Stimulated activated naive B cell treated with anti-CD40 and anti-IgM and Interleukin-4, amounts not matched to agents 10 μg/mL and 1 μg/mL and 100 μg/mL, for 72 hours (primary cell): ENCODE data around the gene GABRR1.
"Not testable (repeated sequence)": the region's sequence is repeated elsewhere in the genome, so short reads cannot be mapped to it uniquely, and the experiment has no call there.

Experiments
- ATAC-seq, 2 donors: fragments of 150-1000 bp; cut with Tn5 transposase; replicated peaks; 2 replicates each; pipeline ENCODE4 v1.10.0; 2021; ENCODE audit warnings: moderate library complexity in 1 of 2
- DNase-seq: peaks from one replicate; pipeline ENCODE4 v3.0.0; 2021
- H3K27ac Mint-ChIP-seq: one replicate; pipeline ENCODE4 v1.8.0; 2022; ENCODE audit warnings: mild to moderate bottlenecking, mixed read lengths
- H3K27me3 Mint-ChIP-seq, 2 donors: one replicate each; pipeline ENCODE4 v1.8.0; 2022; ENCODE audit warnings: mixed read lengths in 2 of 2
- H3K36me3 Mint-ChIP-seq, 2 donors: one replicate each; pipeline ENCODE4 v1.8.0; 2022; ENCODE audit warnings: mixed read lengths in 2 of 2, mild to moderate bottlenecking in 1 of 2
- H3K4me1 Mint-ChIP-seq, 2 donors: one replicate each; pipeline ENCODE4 v1.8.0; 2022; ENCODE audit warnings: mixed read lengths in 2 of 2, mild to moderate bottlenecking in 1 of 2
- H3K4me3 Mint-ChIP-seq, 2 donors: one replicate each; pipeline ENCODE4 v1.8.0; 2022; ENCODE audit warnings: mild to moderate bottlenecking in 2 of 2, mixed read lengths in 2 of 2, moderate library complexity in 1 of 2
- H3K9me3 Mint-ChIP-seq, 2 donors: one replicate each; pipeline ENCODE4 v1.8.0; 2022; ENCODE audit warnings: mixed read lengths in 2 of 2, mild to moderate bottlenecking in 1 of 2

Gene GABRR1

GRCh38 chr6:89242574-89243330 lies 25.6 kb upstream of the GABRR1 start:
- H3K4me1 Mint-ChIP-seq = peaks cover 11 to 21% of the 10 kb centered on the region in 2 donors
- H3K27ac Mint-ChIP-seq = no peak overlapping the region
- no peaks in the 10 kb centered on the region for H3K36me3 Mint-ChIP-seq
- DNase-seq (no peak), ATAC-seq (peak; percentile 25 to 51)
- no peak overlapping the region for H3K4me3 Mint-ChIP-seq
- no peaks in the 10 kb centered on the region for H3K9me3 Mint-ChIP-seq
- peaks cover 10 to 21% of the 10 kb centered on the region in 2 donors for H3K27me3 Mint-ChIP-seq

DNA sequence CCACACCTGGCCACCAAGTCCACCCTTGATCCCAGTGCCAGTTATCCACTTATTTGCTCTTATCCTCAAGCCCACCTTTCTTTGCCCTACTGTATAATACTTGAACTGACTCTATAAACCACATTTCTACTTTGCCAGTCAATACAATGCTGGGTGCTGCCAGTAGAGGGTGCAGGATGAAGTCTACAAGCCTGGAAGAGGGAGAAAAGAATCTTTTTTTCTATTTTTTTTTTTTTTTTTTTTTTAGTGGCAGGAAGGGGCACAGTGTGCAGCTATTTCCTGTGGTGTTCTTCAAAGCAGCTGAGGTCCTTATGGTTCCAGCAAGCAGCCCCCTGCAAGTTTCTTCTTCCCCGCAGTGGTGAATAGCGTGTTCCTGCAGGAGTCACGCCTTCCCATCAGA lies 22.2 kb upstream of the GABRR1 start:
- Mint-ChIP-seq H3K9me3 (peaks cover 3 to 8% of the 10 kb centered on the region in 2 donors), H3K4me3 (no peak overlapping the region), H3K27me3 (peaks cover 18 to 37% of the 10 kb centered on the region in 2 donors), H3K4me1 (peaks cover 11 to 21% of the 10 kb centered on the region in 2 donors), H3K36me3 (peaks cover 2 to 10% of the 10 kb centered on the region in 2 donors), H3K27ac (no peak overlapping the region)
- peak in 1 of 2 donors; percentile 27 for ATAC-seq
- no peak for DNase-seq

DNA sequence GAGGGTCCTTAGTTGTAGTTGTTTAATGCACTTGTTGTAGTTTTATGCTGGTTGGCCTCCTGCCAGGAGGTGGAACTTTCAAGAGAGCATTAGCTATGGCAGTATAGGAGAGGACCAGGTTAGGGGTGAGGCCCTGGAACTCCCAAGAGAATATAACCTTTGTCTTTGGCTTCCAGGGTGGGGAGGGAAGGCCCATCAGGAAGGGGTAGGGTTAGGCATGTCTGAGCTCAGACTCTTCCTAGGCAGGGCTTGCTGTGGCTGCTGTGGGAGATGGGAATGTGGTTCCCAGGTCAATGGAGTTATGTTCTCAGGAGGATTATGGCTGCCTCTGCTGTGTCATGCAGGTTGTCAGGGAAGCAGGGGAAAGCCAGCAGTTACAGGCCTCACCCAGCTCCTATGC lies 20.0 kb upstream of the GABRR1 start:
- H3K27me3 Mint-ChIP-seq = peaks cover 25 to 37% of the 10 kb centered on the region in 2 donors
- H3K36me3 Mint-ChIP-seq = peaks cover 2 to 10% of the 10 kb centered on the region in 2 donors
- H3K4me1 Mint-ChIP-seq = peaks cover 9 to 16% of the 10 kb centered on the region in 2 donors
- no peak overlapping the region for H3K27ac Mint-ChIP-seq
- DNase-seq (no peak), ATAC-seq (no peak)
- no peak overlapping the region for H3K4me3 Mint-ChIP-seq
- peaks cover 3 to 8% of the 10 kb centered on the region in 2 donors for H3K9me3 Mint-ChIP-seq

GRCh38 chr6:89233605-89234004 lies 16.4 kb upstream of the GABRR1 start:
- peak overlapping the region; percentile 73 to 77 for H3K4me3 Mint-ChIP-seq
- not testable (repeated sequence) for DNase-seq, H3K4me1 Mint-ChIP-seq, ATAC-seq
- peak overlapping the region; percentile 67 for H3K27ac Mint-ChIP-seq
- H3K9me3 Mint-ChIP-seq = peaks cover 7 to 15% of the 10 kb centered on the region in 2 donors
- peaks cover 28 to 29% of the 10 kb centered on the region in 2 donors for H3K27me3 Mint-ChIP-seq
- H3K36me3 Mint-ChIP-seq = peaks cover 2 to 13% of the 10 kb centered on the region in 2 donors

DNA sequence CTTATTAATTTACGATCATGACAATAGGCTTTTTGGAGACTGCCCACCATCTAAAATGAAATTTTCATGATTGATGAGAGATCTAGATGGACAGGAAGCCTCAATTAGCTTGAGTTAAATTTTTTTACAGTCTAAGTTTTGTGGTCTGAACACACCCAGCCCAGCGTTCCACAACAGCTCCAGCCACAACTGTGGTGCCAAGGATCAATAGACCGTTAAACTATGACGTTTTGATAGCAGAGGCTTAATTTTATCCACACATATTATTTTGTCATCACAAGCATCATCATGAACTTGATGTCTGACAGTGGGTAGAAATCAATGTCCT lies 5.5 kb upstream of the GABRR1 start:
- Mint-ChIP-seq H3K9me3 (peaks cover 2 to 5% of the 10 kb centered on the region in 2 donors), H3K36me3 (peaks cover 0 to 4% of the 10 kb centered on the region in 2 donors), H3K27me3 (peaks cover under 1 to 5% of the 10 kb centered on the region in 2 donors), H3K27ac (no peak overlapping the region), H3K4me1 (peaks cover under 1 to 1% of the 10 kb centered on the region in 2 donors), H3K4me3 (no peak overlapping the region)
- DNase-seq (no peak), ATAC-seq (no peak)

- Mint-ChIP-seq H3K9me3 (peaks cover 2 to 5% of the 10 kb centered on the region in 2 donors), H3K27ac (no peak overlapping the region), H3K27me3 (peaks cover 6 to 10% of the 10 kb centered on the region in 2 donors), H3K4me3 (no peak overlapping the region), H3K36me3 (peaks cover 0 to 4% of the 10 kb centered on the region in 2 donors), H3K4me1 (peaks cover 2 to 5% of the 10 kb centered on the region in 2 donors)
- no peak for DNase-seq
- ATAC-seq = peak in 1 of 2 donors; percentile 36
Measured at GRCh38 chr6:89221971-89222711, 5.0 kb upstream of the GABRR1 start.

- Mint-ChIP-seq H3K9me3 (peaks cover 2 to 5% of the 10 kb centered on the region in 2 donors), H3K4me1 (peaks cover 2 to 5% of the 10 kb centered on the region in 2 donors), H3K4me3 (no peak overlapping the region), H3K36me3 (peaks cover 0 to 4% of the 10 kb centered on the region in 2 donors), H3K27me3 (peaks cover 9 to 11% of the 10 kb centered on the region in 2 donors), H3K27ac (no peak overlapping the region)
- no peak for DNase-seq
- ATAC-seq = no peak
Measured at GRCh38 chr6:89221129-89221528, 4.0 kb upstream of the GABRR1 start.

DNA sequence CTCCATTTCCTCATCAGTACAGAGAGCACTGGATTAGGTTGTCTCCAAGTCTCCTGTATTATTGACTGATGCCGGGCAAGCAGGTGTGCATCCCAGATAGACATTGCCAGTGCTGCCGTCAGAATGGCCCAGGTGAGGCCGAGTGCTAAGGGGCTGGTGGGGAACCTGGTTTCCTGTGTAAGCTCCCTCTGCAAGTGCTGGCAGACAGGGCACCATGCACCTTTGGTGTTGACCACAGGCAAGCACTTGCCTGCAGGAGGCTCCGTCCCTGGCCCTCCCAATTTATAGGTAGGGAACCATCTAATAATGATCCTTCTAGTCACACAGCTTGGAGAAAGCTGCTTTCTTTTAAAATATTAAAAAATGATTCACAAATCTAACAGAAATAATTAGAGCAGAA lies 747 bp downstream of the GABRR1 start:
- Mint-ChIP-seq H3K9me3 (no peaks in the 10 kb centered on the region), H3K36me3 (no peaks in the 10 kb centered on the region), H3K4me3 (no peak overlapping the region), H3K4me1 (peaks cover 2 to 5% of the 10 kb centered on the region in 2 donors), H3K27me3 (peaks cover 9 to 11% of the 10 kb centered on the region in 2 donors), H3K27ac (no peak overlapping the region)
- ATAC-seq (no peak), DNase-seq (no peak)

GRCh38 chr6:89215391-89215790 lies 1.8 kb downstream of the GABRR1 start:
- no peak for DNase-seq
- Mint-ChIP-seq H3K36me3 (no peaks in the 10 kb centered on the region), H3K27ac (no peak overlapping the region), H3K27me3 (peaks cover 9 to 11% of the 10 kb centered on the region in 2 donors), H3K4me3 (no peak overlapping the region), H3K4me1 (peaks cover 2 to 5% of the 10 kb centered on the region in 2 donors), H3K9me3 (no peaks in the 10 kb centered on the region)
- ATAC-seq = no peak

GRCh38 chr6:89214197-89214596 lies 3.0 kb downstream of the GABRR1 start:
- Mint-ChIP-seq H3K27ac (no peak overlapping the region), H3K27me3 (peaks cover 9 to 11% of the 10 kb centered on the region in 2 donors), H3K4me3 (no peak overlapping the region), H3K4me1 (peaks cover 2 to 5% of the 10 kb centered on the region in 2 donors), H3K9me3 (no peaks in the 10 kb centered on the region), H3K36me3 (no peaks in the 10 kb centered on the region)
- no peak for ATAC-seq
- no peak for DNase-seq

DNA sequence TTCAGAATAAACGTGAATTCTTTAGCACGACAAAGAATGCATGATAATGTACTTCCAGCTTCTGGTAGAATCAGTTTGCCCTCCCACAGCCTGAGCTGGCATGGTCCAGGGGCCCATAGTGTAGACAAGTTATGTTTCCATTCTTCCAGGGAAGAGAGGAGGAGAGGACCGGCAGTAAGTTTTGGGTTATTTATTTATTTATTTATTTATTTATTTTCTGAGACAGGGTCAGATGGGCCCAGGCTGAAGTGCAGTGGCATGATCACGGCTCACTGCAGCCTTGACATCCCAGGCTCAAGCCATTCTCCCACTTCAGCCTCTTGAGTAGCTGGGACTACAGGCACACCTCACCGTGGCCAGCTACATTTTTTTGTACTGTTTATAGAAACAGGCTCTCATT lies 4.7 kb downstream of the GABRR1 start:
- ATAC-seq = no peak
- H3K4me3 Mint-ChIP-seq = no peak overlapping the region
- H3K27ac Mint-ChIP-seq = no peak overlapping the region

GRCh38 chr6:89209457-89209856 lies 7.7 kb downstream of the GABRR1 start:
- H3K9me3 Mint-ChIP-seq = no peaks in the 10 kb centered on the region
- H3K36me3 Mint-ChIP-seq = no peaks in the 10 kb centered on the region
- no peak for ATAC-seq
- H3K4me3 Mint-ChIP-seq = no peak overlapping the region
- DNase-seq = no peak
- H3K27me3 Mint-ChIP-seq = peaks cover 0 to 4% of the 10 kb centered on the region in 2 donors
- H3K27ac Mint-ChIP-seq = no peak overlapping the region
- H3K4me1 Mint-ChIP-seq = no peaks in the 10 kb centered on the region

More for the DNA sequence above, 4.7 kb downstream of the GABRR1 start:
- Mint-ChIP-seq H3K27me3 (peaks cover 6 to 7% of the 10 kb centered on the region in 2 donors), H3K36me3 (no peaks in the 10 kb centered on the region), H3K9me3 (no peaks in the 10 kb centered on the region), H3K4me1 (peaks cover 0 to 1% of the 10 kb centered on the region in 2 donors)
- DNase-seq = no peak

DNA sequence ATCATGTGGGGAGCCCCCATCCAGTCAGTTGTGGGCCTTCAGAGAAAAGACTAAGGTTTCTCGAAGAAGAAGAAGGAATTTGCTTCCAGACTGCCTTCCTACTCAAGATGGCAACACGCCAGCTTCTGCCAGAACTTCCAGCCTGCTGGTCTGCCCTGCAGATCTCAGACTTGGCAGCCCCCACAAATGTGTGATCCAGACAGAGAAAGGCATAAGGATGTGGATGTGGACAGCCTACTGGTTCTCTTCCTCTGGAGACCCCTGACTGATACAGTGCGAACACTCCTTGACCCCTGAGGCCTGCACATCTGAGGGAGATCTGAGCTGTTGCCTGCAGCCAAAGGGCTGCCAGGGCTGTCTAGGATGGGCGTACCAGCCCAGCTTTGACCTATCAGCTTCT lies 8.6 kb downstream of the GABRR1 start:
- H3K27me3 Mint-ChIP-seq = peaks cover 0 to 4% of the 10 kb centered on the region in 2 donors
- no peak overlapping the region for H3K27ac Mint-ChIP-seq
- H3K4me3 Mint-ChIP-seq = no peak overlapping the region
- DNase-seq (no peak), ATAC-seq (no peak)
- H3K9me3 Mint-ChIP-seq = no peaks in the 10 kb centered on the region
- H3K4me1 Mint-ChIP-seq = no peaks in the 10 kb centered on the region
- H3K36me3 Mint-ChIP-seq = no peaks in the 10 kb centered on the region

DNA sequence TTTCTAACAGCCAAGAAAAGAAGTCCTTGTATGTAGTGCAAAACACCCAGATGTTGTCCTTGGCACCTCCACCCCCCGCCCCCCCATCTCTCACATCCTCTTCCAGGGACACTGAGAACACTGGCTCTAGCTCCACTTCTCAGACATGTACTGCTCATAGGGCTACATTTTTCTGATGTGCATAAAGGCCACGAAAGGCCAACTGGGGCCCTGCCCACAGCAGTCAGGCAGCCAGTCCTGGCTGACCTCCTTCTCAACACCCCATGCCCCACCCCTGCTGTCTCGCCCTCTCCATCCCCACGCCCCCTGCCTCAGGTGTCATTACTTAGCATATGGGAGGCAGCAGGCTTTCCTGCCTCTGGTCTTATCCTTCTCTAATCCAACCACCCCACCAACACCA lies 11.3 kb downstream of the GABRR1 start:
- no peaks in the 10 kb centered on the region for H3K36me3 Mint-ChIP-seq
- peak; percentile 41 to 68 for ATAC-seq
- no peak for DNase-seq
- no peaks in the 10 kb centered on the region for H3K4me1 Mint-ChIP-seq
- no peaks in the 10 kb centered on the region for H3K9me3 Mint-ChIP-seq
- H3K27me3 Mint-ChIP-seq = peaks cover 0 to 2% of the 10 kb centered on the region in 2 donors
- H3K27ac Mint-ChIP-seq = no peak overlapping the region
- no peak overlapping the region for H3K4me3 Mint-ChIP-seq

- H3K9me3 Mint-ChIP-seq = no peaks in the 10 kb centered on the region
- no peaks in the 10 kb centered on the region for H3K4me1 Mint-ChIP-seq
- H3K4me3 Mint-ChIP-seq = no peak overlapping the region
- H3K27ac Mint-ChIP-seq = no peak overlapping the region
- H3K36me3 Mint-ChIP-seq = no peaks in the 10 kb centered on the region
- DNase-seq = no peak
- ATAC-seq = no peak
- H3K27me3 Mint-ChIP-seq = peaks cover 0 to 4% of the 10 kb centered on the region in 2 donors
Measured at GRCh38 chr6:89204096-89204495, 13.1 kb downstream of the GABRR1 start.
